Fibroblast of lung (primary cell): Measurements from ENCODE around the gene SIVA1. TPM values are rescaled to one million over a fixed set of nuclear protein-coding genes. Genes with fewer than 3 reads are reported as not detected.

Source experiments
- DNase-seq, 2 donors: peaks; one replicate each; pipeline versions ENCODE4 v3.0.0 to v3.0.0-alpha.2; 2010; ENCODE audit warnings: low read depth in 2 of 2
- H2AFZ ChIP-seq: 2 replicates; pipeline ENCODE4 v1.5.1; 2012; ENCODE audit warnings: low read length, control low read depth, inconsistent platforms
- H3K27ac ChIP-seq: 2 replicates; pipeline ENCODE4 v1.5.1; 2011; ENCODE audit warnings: low read length, control low read depth; ENCODE audit not compliant: insufficient read depth
- H3K27me3 ChIP-seq: 2 replicates; pipeline ENCODE4 v1.5.1; 2011; ENCODE audit warnings: mild to moderate bottlenecking, low read length; ENCODE audit not compliant: control insufficient read depth, insufficient read depth
- H3K36me3 ChIP-seq: 2 replicates; pipeline ENCODE4 v1.5.1; 2011; ENCODE audit warnings: low read length; ENCODE audit not compliant: control insufficient read depth, insufficient read depth
- H3K4me1 ChIP-seq: 2 replicates; pipeline ENCODE4 v1.5.1; 2011; ENCODE audit warnings: low read length; ENCODE audit not compliant: control insufficient read depth, insufficient read depth; ENCODE audit errors: extremely low read depth
- H3K4me2 ChIP-seq: 2 replicates; pipeline ENCODE4 v1.5.1; 2011; ENCODE audit warnings: low read length, control low read depth; ENCODE audit not compliant: insufficient read depth; ENCODE audit errors: extremely low read depth
- H3K4me3 ChIP-seq, 4 experiments: fragments of 200-600 bp in 1 of 4; sonication (generic) in 1 of 4; replicated peaks in 1 of 4; 2 replicates each; pipeline ENCODE4 v1.5.1; 2011 to 2016; ENCODE audit warnings: low read length in 4 of 4, low read depth in 3 of 4, mild to moderate bottlenecking in 3 of 4, control low read depth in 2 of 4, inconsistent platforms in 1 of 4, mixed read lengths in 1 of 4; ENCODE audit not compliant: insufficient read depth in 1 of 4; ENCODE audit errors: control extremely low read depth in 1 of 4
- H3K79me2 ChIP-seq: 2 replicates; pipeline ENCODE4 v1.5.1; 2012; ENCODE audit warnings: mild to moderate bottlenecking, low read length, inconsistent platforms; ENCODE audit not compliant: control insufficient read depth, insufficient read depth
- H3K9ac ChIP-seq: 2 replicates; pipeline ENCODE4 v1.5.1; 2011; ENCODE audit warnings: mild to moderate bottlenecking, low read length, control low read depth; ENCODE audit not compliant: insufficient read depth
- H3K9me3 ChIP-seq: 2 replicates; pipeline ENCODE4 v1.5.1; 2012; ENCODE audit warnings: low read depth, low read length; ENCODE audit not compliant: control insufficient read depth, insufficient read depth
- H4K20me1 ChIP-seq: 2 replicates; pipeline ENCODE4 v1.5.1; 2011; ENCODE audit warnings: low read length; ENCODE audit not compliant: control insufficient read depth, insufficient read depth; ENCODE audit errors: extremely low read depth
- EZH2 ChIP-seq: IDR thresholded peaks from 2 replicates; pipeline ENCODE4 v1.5.1; 2012; ENCODE audit warnings: low read length, control low read depth, mild to moderate bottlenecking; ENCODE audit errors: missing control alignments
- polyA plus RNA-seq, 2 donors: library from polyadenylated mRNA; depleted of rRNA in 1 of 2; stranded (reverse) in 1 of 2; unstranded in 1 of 2; fragments of >200 nt; gene quantifications; 2 replicates each; pipeline ENCODE4 v1.2.1, GENCODE V29; 2011 to 2012; ENCODE audit warnings: missing spikeins in 1 of 2
- total RNA-seq: library from RNA; depleted of rRNA; stranded (reverse); fragments of >200 nt; gene quantifications from 2 replicates; pipeline ENCODE4 v1.2.1, GENCODE V29; 2014
- TF ChIP-seq, protein P1 (sequence below), 2 donors: IDR thresholded peaks in 1 of 2; conservative IDR thresholded peaks in 1 of 2; 1 replicate in 1 of 2; 2 replicates in 1 of 2; pipeline ENCODE4 v1.5.1; 2011 to 2012; ENCODE audit warnings: low read length in 2 of 2, control low read depth in 1 of 2, inconsistent platforms in 1 of 2, low read depth in 1 of 2, mild to moderate bottlenecking in 1 of 2

The SIVA1 gene
- total and polyA plus RNA-seq, 2 donors (not counting 1 experiment from before 2014, with no cell fraction given) = 26.1 to 65.1 TPM

DNA sequence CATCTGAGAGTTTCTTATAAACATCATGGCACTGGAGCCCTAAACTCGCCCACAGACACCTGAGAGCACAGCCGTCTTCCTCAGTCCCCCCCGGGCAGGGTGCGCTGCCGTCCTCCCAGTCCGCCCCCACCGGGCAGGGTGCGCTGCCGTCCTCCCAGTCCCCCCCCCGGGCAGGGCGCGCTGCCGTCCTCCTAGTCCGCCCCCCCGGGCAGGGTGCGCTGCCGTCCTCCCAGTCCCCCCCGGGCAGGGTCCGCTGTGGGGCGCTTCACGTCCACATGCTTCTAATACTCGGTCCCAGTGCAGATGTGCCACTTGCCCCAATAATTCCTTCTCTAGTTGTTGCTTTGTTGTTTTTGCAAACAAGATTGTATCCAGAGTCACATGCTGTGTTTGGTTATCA is 35.8 kb upstream of the SIVA1 start:
- H4K20me1 ChIP-seq = no peaks in the 10 kb centered on the region
- H3K9ac ChIP-seq = no peak overlapping the region
- H3K4me2 ChIP-seq = no peak overlapping the region
- H2AFZ ChIP-seq = no peak overlapping the region
- no peaks in the 10 kb centered on the region for H3K9me3 ChIP-seq
- peaks cover 48% of the 10 kb centered on the region for H3K36me3 ChIP-seq
- H3K27ac ChIP-seq = no peak overlapping the region
- H3K4me1 ChIP-seq = peaks cover 8% of the 10 kb centered on the region
- TF ChIP-seq, protein P1, sequence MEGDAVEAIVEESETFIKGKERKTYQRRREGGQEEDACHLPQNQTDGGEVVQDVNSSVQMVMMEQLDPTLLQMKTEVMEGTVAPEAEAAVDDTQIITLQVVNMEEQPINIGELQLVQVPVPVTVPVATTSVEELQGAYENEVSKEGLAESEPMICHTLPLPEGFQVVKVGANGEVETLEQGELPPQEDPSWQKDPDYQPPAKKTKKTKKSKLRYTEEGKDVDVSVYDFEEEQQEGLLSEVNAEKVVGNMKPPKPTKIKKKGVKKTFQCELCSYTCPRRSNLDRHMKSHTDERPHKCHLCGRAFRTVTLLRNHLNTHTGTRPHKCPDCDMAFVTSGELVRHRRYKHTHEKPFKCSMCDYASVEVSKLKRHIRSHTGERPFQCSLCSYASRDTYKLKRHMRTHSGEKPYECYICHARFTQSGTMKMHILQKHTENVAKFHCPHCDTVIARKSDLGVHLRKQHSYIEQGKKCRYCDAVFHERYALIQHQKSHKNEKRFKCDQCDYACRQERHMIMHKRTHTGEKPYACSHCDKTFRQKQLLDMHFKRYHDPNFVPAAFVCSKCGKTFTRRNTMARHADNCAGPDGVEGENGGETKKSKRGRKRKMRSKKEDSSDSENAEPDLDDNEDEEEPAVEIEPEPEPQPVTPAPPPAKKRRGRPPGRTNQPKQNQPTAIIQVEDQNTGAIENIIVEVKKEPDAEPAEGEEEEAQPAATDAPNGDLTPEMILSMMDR (conservative IDR thresholded peaks at IDR 0.05 in 1 of 2, IDR thresholded peaks at IDR 0.05 in 1 of 2; ENCODE audit: low read depth in 1 of 2, low read length in 2 of 2) = no peak
- no peak overlapping the region for H3K4me3 ChIP-seq
- H3K79me2 ChIP-seq = no peaks in the 10 kb centered on the region
- H3K27me3 ChIP-seq = no peaks in the 10 kb centered on the region
- DNase-seq = no peak

DNA sequence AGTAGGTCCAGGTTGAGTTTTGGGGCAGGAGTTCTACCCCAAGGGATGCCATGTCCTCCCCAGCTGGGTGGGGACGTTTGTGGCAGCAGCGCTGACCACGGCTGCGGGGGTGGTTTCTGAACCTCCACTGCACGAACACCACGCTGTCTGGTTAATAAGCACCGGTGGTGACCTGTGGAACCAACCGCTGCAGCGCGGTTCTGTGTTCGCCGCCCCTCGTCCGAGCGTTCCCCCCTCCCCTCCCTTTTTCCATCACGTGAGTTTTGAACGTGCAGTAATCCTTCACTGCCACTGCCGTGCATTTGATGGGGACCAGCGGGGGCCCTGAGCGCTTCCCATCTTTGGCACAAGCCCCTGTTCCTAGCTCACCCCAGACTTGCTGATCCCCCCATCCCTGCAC is 35.3 kb upstream of the SIVA1 start:
- Histone ChIP-seq H3K4me3 (no peak overlapping the region), H4K20me1 (no peaks in the 10 kb centered on the region), H3K9me3 (no peaks in the 10 kb centered on the region), H2AFZ (no peak overlapping the region), H3K27ac (no peak overlapping the region), H3K79me2 (no peaks in the 10 kb centered on the region), H3K36me3 (peaks cover 44% of the 10 kb centered on the region), H3K4me2 (no peak overlapping the region), H3K9ac (no peak overlapping the region), H3K4me1 (peaks cover 9% of the 10 kb centered on the region), H3K27me3 (no peaks in the 10 kb centered on the region)
- TF ChIP-seq, protein P1 (conservative IDR thresholded peaks at IDR 0.05 in 1 of 2, IDR thresholded peaks at IDR 0.05 in 1 of 2; ENCODE audit: low read depth in 1 of 2, low read length in 2 of 2) = no peak
- DNase-seq = no peak

DNA sequence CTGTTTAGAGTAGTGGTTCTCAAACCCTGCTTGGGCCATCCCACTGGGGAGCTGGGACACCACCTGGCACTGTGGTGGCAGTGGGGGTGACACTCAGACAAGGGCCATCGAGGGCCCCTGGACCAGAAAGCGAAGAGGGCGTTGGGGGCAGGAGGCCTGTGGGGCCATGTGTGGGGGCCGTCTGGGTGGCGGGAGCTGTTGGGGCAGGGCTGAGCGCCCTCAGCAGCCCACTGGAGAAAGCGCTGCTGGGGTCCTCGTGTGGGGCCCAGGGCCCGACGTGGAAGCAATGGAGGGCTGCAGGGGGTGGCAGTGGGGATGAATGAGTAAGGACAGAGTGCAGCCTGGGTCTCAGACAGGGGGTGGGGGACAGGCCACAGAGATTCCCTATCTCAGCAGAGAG is 34.8 kb upstream of the SIVA1 start:
- no peak overlapping the region for H3K4me2 ChIP-seq
- H3K9ac ChIP-seq = no peak overlapping the region
- no peaks in the 10 kb centered on the region for H3K79me2 ChIP-seq
- no peak overlapping the region for H3K4me3 ChIP-seq
- no peaks in the 10 kb centered on the region for H3K9me3 ChIP-seq
- TF ChIP-seq EZH2 = no peak
- TF ChIP-seq, protein P1 (conservative IDR thresholded peaks at IDR 0.05 in 1 of 2, IDR thresholded peaks at IDR 0.05 in 1 of 2; ENCODE audit: low read depth in 1 of 2, low read length in 2 of 2) = no peak
- no peaks in the 10 kb centered on the region for H4K20me1 ChIP-seq
- H3K27ac ChIP-seq = no peak overlapping the region
- peaks cover 40% of the 10 kb centered on the region for H3K36me3 ChIP-seq
- DNase-seq = no peak
- no peak overlapping the region for H2AFZ ChIP-seq
- H3K4me1 ChIP-seq = peaks cover 9% of the 10 kb centered on the region
- no peaks in the 10 kb centered on the region for H3K27me3 ChIP-seq
